Measurements from ENCODE around the gene GPER1.

The GPER1 gene

DNA sequence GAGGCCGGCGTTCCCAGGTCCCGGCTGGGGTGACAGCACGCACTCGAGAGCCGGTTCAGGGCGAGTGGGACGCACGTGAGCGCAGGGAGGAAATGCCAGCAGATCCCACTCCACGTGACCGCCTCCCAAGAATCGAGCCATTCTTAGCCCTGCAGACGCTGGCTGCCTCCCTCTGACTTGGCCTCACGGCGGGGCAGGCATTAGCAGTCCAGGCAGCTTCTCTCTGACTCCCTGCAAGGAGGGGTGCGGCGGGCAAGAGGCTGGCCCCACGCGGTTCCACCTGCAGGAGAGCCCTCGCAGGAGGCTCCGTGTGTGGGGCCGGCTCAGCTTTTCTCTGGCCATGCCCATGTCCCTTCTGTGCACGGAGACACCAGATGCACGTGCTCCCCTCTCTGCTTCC is 33.5 kb upstream of the GPER1 start:
- TF ChIP-seq HDGF (IDR thresholded peaks at IDR 0.05; ENCODE audit: borderline replicate concordance): no peak
- no peak for TF ChIP-seq ARNT (IDR thresholded peaks at IDR 0.05)
- TF ChIP-seq FOXK2 (IDR thresholded peaks at IDR 0.05): no peak
- no peak for TF ChIP-seq BHLHE40 (IDR thresholded peaks at IDR 0.05; ENCODE audit: borderline replicate concordance)
- no peak for TF ChIP-seq SP1 (IDR thresholded peaks at IDR 0.05)
- TF ChIP-seq ZNF384 (IDR thresholded peaks at IDR 0.05): no peak
- no peak for TF ChIP-seq TARDBP (IDR thresholded peaks at IDR 0.05)
- TF ChIP-seq L3MBTL2 (conservative IDR thresholded peaks at IDR 0.05): no peak
- TF ChIP-seq, protein P1, sequence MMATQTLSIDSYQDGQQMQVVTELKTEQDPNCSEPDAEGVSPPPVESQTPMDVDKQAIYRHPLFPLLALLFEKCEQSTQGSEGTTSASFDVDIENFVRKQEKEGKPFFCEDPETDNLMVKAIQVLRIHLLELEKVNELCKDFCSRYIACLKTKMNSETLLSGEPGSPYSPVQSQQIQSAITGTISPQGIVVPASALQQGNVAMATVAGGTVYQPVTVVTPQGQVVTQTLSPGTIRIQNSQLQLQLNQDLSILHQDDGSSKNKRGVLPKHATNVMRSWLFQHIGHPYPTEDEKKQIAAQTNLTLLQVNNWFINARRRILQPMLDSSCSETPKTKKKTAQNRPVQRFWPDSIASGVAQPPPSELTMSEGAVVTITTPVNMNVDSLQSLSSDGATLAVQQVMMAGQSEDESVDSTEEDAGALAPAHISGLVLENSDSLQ (IDR thresholded peaks at IDR 0.05): no peak
- no peak for TF ChIP-seq LEF1 (IDR thresholded peaks at IDR 0.05; ENCODE audit: borderline replicate concordance)
- TF ChIP-seq FOXM1 (IDR thresholded peaks at IDR 0.05; ENCODE audit: borderline replicate concordance): no peak
- no peak for TF ChIP-seq NFRKB (IDR thresholded peaks at IDR 0.05)
- ChIA-PET CTCF (no interaction called here), POLR2A (interaction anchor here (1.3 kb wide), 1 partner anchor 27 kb away, joined by 4 read pairs; no protein-coding TSS in a partner anchor)
- DNase-seq (ENCODE audit: extremely low spot score): no peak

- ChIA-PET POLR2A (interaction anchor here (1.3 kb wide), 1 partner anchor 27 kb away, joined by 4 read pairs; no protein-coding TSS in a partner anchor), CTCF (interaction anchor here (1.7 kb wide), 1 partner anchor 11 kb away, joined by 5 read pairs; no protein-coding TSS in a partner anchor)
- peak; percentile 69 for DNase-seq (ENCODE audit: extremely low spot score)
- TF ChIP-seq CTBP1 (IDR thresholded peaks at IDR 0.05; ENCODE audit: borderline replicate concordance) (no peak), FOXK2 (IDR thresholded peaks at IDR 0.05) (no peak), LEF1 (IDR thresholded peaks at IDR 0.05; ENCODE audit: borderline replicate concordance) (no peak), ARNT (IDR thresholded peaks at IDR 0.05) (no peak), FOXM1 (IDR thresholded peaks at IDR 0.05; ENCODE audit: borderline replicate concordance) (no peak), ZNF384 (IDR thresholded peaks at IDR 0.05) (no peak), SUZ12 (IDR thresholded peaks at IDR 0.05) (no peak), TARDBP (IDR thresholded peaks at IDR 0.05) (no peak), FOXA1 (IDR thresholded peaks at IDR 0.05) (no peak), BHLHE40 (IDR thresholded peaks at IDR 0.05; ENCODE audit: borderline replicate concordance) (no peak), NFRKB (IDR thresholded peaks at IDR 0.05) (no peak), L3MBTL2 (conservative IDR thresholded peaks at IDR 0.05) (no peak), SP1 (IDR thresholded peaks at IDR 0.05) (no peak)
- TF ChIP-seq, protein P1 (IDR thresholded peaks at IDR 0.05): no peak
Measured at GRCh38 chr7:1054861-1055450, 33.0 kb upstream of the GPER1 start.

GRCh38 chr7:1055491-1055955 is 32.4 kb upstream of the GPER1 start:
- no peak for DNase-seq (ENCODE audit: extremely low spot score)
- ChIA-PET POLR2A (no interaction called here), CTCF (interaction anchor here (1.7 kb wide), 1 partner anchor 10 kb away, joined by 5 read pairs; no protein-coding TSS in a partner anchor)
- TF ChIP-seq FOXA1 (IDR thresholded peaks at IDR 0.05) (no peak), NFRKB (IDR thresholded peaks at IDR 0.05) (no peak), FOXK2 (IDR thresholded peaks at IDR 0.05) (no peak), SP1 (IDR thresholded peaks at IDR 0.05) (no peak), ELF4 (IDR thresholded peaks at IDR 0.05) (no peak), FOXM1 (IDR thresholded peaks at IDR 0.05; ENCODE audit: borderline replicate concordance) (no peak), TARDBP (IDR thresholded peaks at IDR 0.05) (no peak), SUZ12 (IDR thresholded peaks at IDR 0.05) (no peak)
- TF ChIP-seq, protein P1 (IDR thresholded peaks at IDR 0.05): no peak

DNA sequence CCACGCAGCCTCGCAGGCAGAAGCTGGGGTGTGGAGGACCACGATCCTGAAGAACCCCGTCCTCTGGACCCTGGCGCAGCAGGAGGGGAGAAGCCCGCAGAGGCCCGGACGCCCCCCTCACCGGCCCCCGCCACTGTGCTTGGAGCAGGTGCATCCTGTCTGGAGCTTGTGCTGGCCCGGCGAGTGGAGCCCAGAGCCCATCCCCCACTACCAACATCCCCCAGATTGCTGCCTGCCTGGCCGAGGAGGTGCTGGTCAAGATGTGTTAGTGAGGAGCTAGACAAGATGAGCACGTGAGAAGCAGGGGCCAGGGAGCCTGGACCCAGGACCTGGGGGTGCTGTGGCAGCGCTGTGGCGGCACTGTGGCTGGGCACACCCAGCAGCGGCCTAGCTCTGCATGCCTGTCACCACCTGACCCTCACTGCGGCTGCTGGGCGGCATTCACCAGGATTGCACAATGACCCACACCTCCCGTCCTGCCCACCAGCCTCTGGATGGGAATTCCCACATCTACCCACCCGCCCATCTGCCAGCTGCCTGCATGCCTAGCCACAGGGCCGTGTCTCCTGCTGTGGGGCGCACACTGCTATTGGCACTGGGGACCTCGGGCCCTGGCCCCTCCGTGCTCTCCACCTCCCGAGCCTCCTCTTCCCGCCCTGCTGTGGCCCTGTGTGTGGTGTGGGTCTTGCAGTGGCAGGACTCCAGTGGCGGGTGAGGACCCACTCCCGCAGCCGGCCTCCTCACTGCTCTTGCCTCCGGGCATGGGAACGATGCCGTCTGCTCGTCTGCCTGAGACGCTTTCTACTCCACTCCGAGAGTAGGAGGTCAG is 31.7 kb upstream of the GPER1 start:
- DNase-seq (ENCODE audit: extremely low spot score): no peak
- TF ChIP-seq ELF4 (IDR thresholded peaks at IDR 0.05): no peak
- no peak for TF ChIP-seq SP1 (IDR thresholded peaks at IDR 0.05)
- no peak for TF ChIP-seq FOXA1 (IDR thresholded peaks at IDR 0.05)
- TF ChIP-seq CTBP1 (IDR thresholded peaks at IDR 0.05; ENCODE audit: borderline replicate concordance): no peak
- TF ChIP-seq ZNF384 (IDR thresholded peaks at IDR 0.05): no peak
- TF ChIP-seq NFRKB (IDR thresholded peaks at IDR 0.05): no peak
- TF ChIP-seq ARNT (IDR thresholded peaks at IDR 0.05): no peak
- TF ChIP-seq HDGF (IDR thresholded peaks at IDR 0.05; ENCODE audit: borderline replicate concordance): no peak
- TF ChIP-seq, protein P1 (IDR thresholded peaks at IDR 0.05): no peak
- no peak for TF ChIP-seq SUZ12 (IDR thresholded peaks at IDR 0.05)
- TF ChIP-seq TARDBP (IDR thresholded peaks at IDR 0.05): no peak
- TF ChIP-seq FOXM1 (IDR thresholded peaks at IDR 0.05; ENCODE audit: borderline replicate concordance): no peak
- no peak for TF ChIP-seq LEF1 (IDR thresholded peaks at IDR 0.05; ENCODE audit: borderline replicate concordance)
- TF ChIP-seq FOXK2 (IDR thresholded peaks at IDR 0.05): no peak
- TF ChIP-seq BHLHE40 (IDR thresholded peaks at IDR 0.05; ENCODE audit: borderline replicate concordance): no peak
- no peak for TF ChIP-seq L3MBTL2 (conservative IDR thresholded peaks at IDR 0.05)
- ChIA-PET POLR2A (no interaction called here), CTCF (interaction anchor here (1.0 to 1.7 kb wide), 2 partner anchors 10 kb away, joined by 3 to 5 read pairs; no protein-coding TSS in a partner anchor)
